Progenitor cell of endocrine pancreas (in vitro differentiated cells): ENCODE measurements around the gene ASTN1. TPM values are rescaled to one million over a fixed set of nuclear protein-coding genes. Genes with fewer than 3 reads are reported as not detected.

Experiments used
- DNase-seq: peaks from one replicate; pipeline ENCODE4 v3.0.0; 2021; ENCODE audit warnings: low spot score; ENCODE audit not compliant: unreplicated experiment
- H3K27ac Mint-ChIP-seq: 2 replicates; pipeline ENCODE4 v1.8.0; 2021; ENCODE audit warnings: mild to moderate bottlenecking, moderate library complexity, mixed read lengths
- H3K27me3 Mint-ChIP-seq: 2 replicates; pipeline ENCODE4 v1.8.0; 2021; ENCODE audit warnings: mixed read lengths
- H3K36me3 Mint-ChIP-seq: 2 replicates; pipeline ENCODE4 v1.8.0; 2022; ENCODE audit warnings: mixed read lengths; ENCODE audit not compliant: insufficient read depth
- H3K4me1 Mint-ChIP-seq: 2 replicates; pipeline ENCODE4 v1.8.0; 2021; ENCODE audit warnings: low read depth, mixed read lengths
- H3K4me3 Mint-ChIP-seq: 2 replicates; pipeline ENCODE4 v1.8.0; 2021; ENCODE audit warnings: low read depth, mild to moderate bottlenecking, moderate library complexity, mixed read lengths
- H3K9me3 Mint-ChIP-seq: 2 replicates; pipeline ENCODE4 v1.8.0; 2021; ENCODE audit warnings: low read depth, mixed read lengths
- CTCF ChIP-seq: fragments of 200-600 bp; sonication (generic); IDR thresholded peaks from one replicate; pipeline ENCODE4 v1.5.0; 2021; ENCODE audit warnings: antibody characterized with exemption, mild to moderate bottlenecking; ENCODE audit not compliant: unreplicated experiment
- total RNA-seq: library from RNA; stranded (reverse); gene quantifications from 2 replicates; pipeline ENCODE4 v1.2.1, GENCODE V29; 2021

Gene ASTN1
- total RNA-seq, 1 donor from 2014 or later = 0.72 TPM

- H3K27me3 Mint-ChIP-seq = peaks cover 18% of the 10 kb centered on the region
- H3K9me3 Mint-ChIP-seq = no peaks in the 10 kb centered on the region
- H3K36me3 Mint-ChIP-seq = no peaks in the 10 kb centered on the region
- H3K4me3 Mint-ChIP-seq = no peak overlapping the region
- peaks cover 3% of the 10 kb centered on the region for H3K4me1 Mint-ChIP-seq
- no peak for DNase-seq
- no peak for TF ChIP-seq CTCF
- H3K27ac Mint-ChIP-seq = no peak overlapping the region
Measured at GRCh38 chr1:176926330-176927086, 238.0 kb downstream of the ASTN1 start.

GRCh38 chr1:176925223-176925622 is 239.3 kb downstream of the ASTN1 start:
- no peak for TF ChIP-seq CTCF
- DNase-seq = no peak
- Mint-ChIP-seq H3K27ac (no peak overlapping the region), H3K36me3 (no peaks in the 10 kb centered on the region), H3K4me3 (no peak overlapping the region), H3K9me3 (no peaks in the 10 kb centered on the region), H3K27me3 (peaks cover 13% of the 10 kb centered on the region), H3K4me1 (peaks cover 4% of the 10 kb centered on the region)

DNA sequence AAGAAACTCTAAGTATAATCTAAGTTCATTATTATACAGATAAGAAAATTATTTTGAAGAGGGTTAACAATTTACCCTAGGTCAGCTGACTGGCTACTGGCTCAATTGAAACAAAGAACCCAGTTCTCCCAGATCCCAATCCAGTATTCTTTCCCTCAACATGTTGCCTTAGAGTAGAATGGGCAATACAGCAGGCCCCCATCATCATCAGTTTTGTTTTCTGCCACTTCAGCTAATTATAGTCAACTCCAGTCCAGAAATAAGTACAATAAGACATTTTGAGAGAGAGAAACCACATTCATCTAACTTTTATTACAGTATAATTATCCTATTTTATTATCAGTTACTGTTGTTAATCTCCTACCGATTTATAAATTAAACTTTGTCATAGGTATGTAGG is 241.2 kb downstream of the ASTN1 start:
- no peaks in the 10 kb centered on the region for H3K36me3 Mint-ChIP-seq
- H3K4me1 Mint-ChIP-seq = peaks cover 4% of the 10 kb centered on the region
- TF ChIP-seq CTCF = no peak
- no peak overlapping the region for H3K27ac Mint-ChIP-seq
- H3K4me3 Mint-ChIP-seq = no peak overlapping the region
- no peak for DNase-seq
- H3K9me3 Mint-ChIP-seq = no peaks in the 10 kb centered on the region
- H3K27me3 Mint-ChIP-seq = peaks cover 4% of the 10 kb centered on the region

DNA sequence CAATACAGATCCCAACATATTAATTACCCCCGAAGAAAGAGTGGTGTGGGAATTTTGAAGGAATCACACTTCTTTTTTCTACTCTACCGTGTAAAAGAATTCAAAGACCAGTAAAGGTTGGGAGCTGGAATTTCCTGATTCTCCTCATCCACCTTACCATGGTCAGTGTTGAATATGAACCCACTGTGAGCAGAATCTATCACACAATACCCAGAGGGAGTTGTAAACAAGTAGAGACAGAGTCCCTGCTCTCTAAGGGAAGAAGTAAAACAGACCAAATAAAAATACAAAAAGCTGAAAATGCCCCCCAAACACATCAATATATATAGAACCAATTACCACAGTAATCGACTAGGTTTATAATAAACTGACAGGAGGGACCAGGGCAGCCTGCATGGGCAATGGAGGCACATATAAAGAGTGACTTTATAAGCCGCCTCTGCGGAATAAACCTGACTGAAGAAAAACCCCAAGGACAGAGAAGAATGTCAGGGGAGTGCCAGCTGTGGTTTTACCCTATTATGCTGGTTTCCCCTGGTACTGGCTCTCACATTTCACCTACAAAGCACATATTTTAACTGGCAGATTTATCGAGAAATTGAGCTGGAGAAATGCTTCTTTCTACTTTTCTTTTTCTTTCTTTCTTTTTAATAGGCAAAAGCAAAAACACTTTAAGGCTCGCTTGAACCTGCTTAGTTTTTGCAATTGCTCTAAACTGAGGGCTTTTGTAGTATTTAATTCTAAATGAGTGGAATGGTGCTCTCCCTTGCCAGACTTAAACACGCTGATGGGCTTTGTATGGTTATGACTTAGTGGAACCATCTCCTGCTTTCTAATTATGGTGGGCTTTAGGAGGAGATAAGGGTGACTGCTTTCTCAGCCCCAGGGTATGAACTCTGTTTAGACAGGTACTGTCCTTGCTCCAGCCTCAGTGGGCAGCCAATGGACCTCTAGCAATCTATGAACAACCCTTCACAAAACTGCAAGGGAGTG is 244.8 kb downstream of the ASTN1 start:
- peaks cover 4% of the 10 kb centered on the region for H3K4me1 Mint-ChIP-seq
- TF ChIP-seq CTCF = no peak

DNA sequence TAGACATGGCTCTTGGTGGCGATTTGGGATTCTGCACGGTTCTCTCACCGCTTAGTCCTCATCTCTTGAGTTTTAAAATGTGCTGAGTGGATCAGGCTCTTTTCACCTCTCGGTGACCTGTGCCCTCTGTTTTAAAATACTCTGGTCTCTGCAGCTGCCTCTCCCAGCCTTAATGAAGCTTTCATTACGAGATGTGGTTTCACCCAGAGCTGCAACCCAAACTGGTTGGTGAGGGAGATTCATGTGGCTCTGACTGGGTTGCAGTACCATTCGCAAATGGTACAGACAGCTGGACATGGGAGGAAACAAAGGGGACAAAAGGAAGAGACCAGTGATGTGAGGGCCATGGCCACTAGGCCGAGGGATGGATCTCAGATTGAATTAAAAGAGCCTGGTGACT is 258.9 kb downstream of the ASTN1 start:
- no peak overlapping the region for H3K27ac Mint-ChIP-seq
- H3K4me3 Mint-ChIP-seq = no peak overlapping the region
- peaks cover 1% of the 10 kb centered on the region for H3K4me1 Mint-ChIP-seq
- DNase-seq = no peak
- peaks cover 50% of the 10 kb centered on the region for H3K27me3 Mint-ChIP-seq
- H3K9me3 Mint-ChIP-seq = no peaks in the 10 kb centered on the region
- TF ChIP-seq CTCF = no peak
- H3K36me3 Mint-ChIP-seq = no peaks in the 10 kb centered on the region

More for the DNA sequence above, 244.8 kb downstream of the ASTN1 start:
- DNase-seq = no peak
- Mint-ChIP-seq H3K36me3 (no peaks in the 10 kb centered on the region), H3K27me3 (peaks cover 19% of the 10 kb centered on the region), H3K27ac (no peak overlapping the region), H3K9me3 (no peaks in the 10 kb centered on the region), H3K4me3 (no peak overlapping the region)
